ENCODE results near the gene GAK. TPM values are rescaled to one million over a fixed set of nuclear protein-coding genes. Genes with fewer than 3 reads are reported as not detected.

Gene GAK
- total and polyA plus RNA-seq, 2 experiments from 2014 or later = 87.1 to 88.4 TPM

GRCh38 chr4:835148-836002, 96.7 kb downstream of the GAK start:
- no peak overlapping the region for H3K4me2 ChIP-seq
- H3K27me3 ChIP-seq = no peaks in the 10 kb centered on the region
- no peak for TF ChIP-seq EZH2phosphoT487 (IDR thresholded peaks at IDR 0.05; ENCODE audit: low read depth, severe bottlenecking, unreplicated experiment)
- TF ChIP-seq EZH2 (IDR thresholded peaks at IDR 0.05; ENCODE audit: borderline replicate concordance) = no peak
- TF ChIP-seq CTCF (IDR thresholded peaks at IDR 0.05; ENCODE audit: poor library complexity) = no peak
- H3K36me3 ChIP-seq (replicated peaks; ENCODE audit: insufficient read depth, low read depth) = no peaks in the 10 kb centered on the region
- WGBS (ENCODE audit: low lambda C conversion rate, missing lambda C conversion rate) = 92% methylated on average over 44 of the region's 46 CpGs
- H3K4me3 ChIP-seq = no peak overlapping the region
- peaks cover 1% of the 10 kb centered on the region for H3K9me3 ChIP-seq (ENCODE audit: low read depth)
- H3K27ac ChIP-seq = no peak overlapping the region
- no peak for DNase-seq (ENCODE audit: low spot score)
- no peak overlapping the region for H2AFZ ChIP-seq
- H4K20me1 ChIP-seq (ENCODE audit: insufficient read depth, poor library complexity, severe bottlenecking) = no peaks in the 10 kb centered on the region
- H3K4me1 ChIP-seq (ENCODE audit: insufficient read depth) = no peaks in the 10 kb centered on the region
- no peaks in the 10 kb centered on the region for H3K9me2 ChIP-seq (replicated peaks; ENCODE audit: insufficient read depth)
- H3K79me2 ChIP-seq = no peaks in the 10 kb centered on the region

GRCh38 chr4:834368-835147, 97.6 kb downstream of the GAK start:
- WGBS (ENCODE audit: low lambda C conversion rate, missing lambda C conversion rate) = 90% methylated on average over 27 of the region's 29 CpGs
- no peaks in the 10 kb centered on the region for H3K36me3 ChIP-seq (replicated peaks; ENCODE audit: insufficient read depth, low read depth)
- no peak overlapping the region for H3K27ac ChIP-seq

GRCh38 chr4:833731-834367, 98.3 kb downstream of the GAK start:
- Histone ChIP-seq H3K36me3 (replicated peaks; ENCODE audit: insufficient read depth, low read depth) (no peaks in the 10 kb centered on the region), H3K79me2 (no peaks in the 10 kb centered on the region), H4K20me1 (ENCODE audit: insufficient read depth, poor library complexity, severe bottlenecking) (no peaks in the 10 kb centered on the region), H3K9me2 (replicated peaks; ENCODE audit: insufficient read depth) (no peaks in the 10 kb centered on the region), H3K27me3 (no peaks in the 10 kb centered on the region), H3K9me3 (ENCODE audit: low read depth) (no peaks in the 10 kb centered on the region), H2AFZ (no peak overlapping the region), H3K4me3 (no peak overlapping the region), H3K27ac (no peak overlapping the region), H3K4me1 (ENCODE audit: insufficient read depth) (no peaks in the 10 kb centered on the region), H3K4me2 (no peak overlapping the region)
- WGBS (ENCODE audit: low lambda C conversion rate, missing lambda C conversion rate) = 92% methylated on average over 17 of the region's 18 CpGs
- DNase-seq (ENCODE audit: low spot score) = no peak
- TF ChIP-seq EZH2phosphoT487 (IDR thresholded peaks at IDR 0.05; ENCODE audit: low read depth, severe bottlenecking, unreplicated experiment) (no peak), CTCF (IDR thresholded peaks at IDR 0.05; ENCODE audit: poor library complexity) (no peak), EZH2 (IDR thresholded peaks at IDR 0.05; ENCODE audit: borderline replicate concordance) (no peak)

More at GRCh38 chr4:834368-835147, 97.6 kb downstream of the GAK start:
- DNase-seq (ENCODE audit: low spot score) = no peak
- H3K27me3 ChIP-seq = no peaks in the 10 kb centered on the region
- TF ChIP-seq CTCF (IDR thresholded peaks at IDR 0.05; ENCODE audit: poor library complexity) = no peak
- no peak for TF ChIP-seq EZH2 (IDR thresholded peaks at IDR 0.05; ENCODE audit: borderline replicate concordance)
- no peak for TF ChIP-seq EZH2phosphoT487 (IDR thresholded peaks at IDR 0.05; ENCODE audit: low read depth, severe bottlenecking, unreplicated experiment)
- no peaks in the 10 kb centered on the region for H4K20me1 ChIP-seq (ENCODE audit: insufficient read depth, poor library complexity, severe bottlenecking)
- H3K9me3 ChIP-seq (ENCODE audit: low read depth) = no peaks in the 10 kb centered on the region
- no peaks in the 10 kb centered on the region for H3K4me1 ChIP-seq (ENCODE audit: insufficient read depth)
- no peaks in the 10 kb centered on the region for H3K9me2 ChIP-seq (replicated peaks; ENCODE audit: insufficient read depth)
- no peak overlapping the region for H2AFZ ChIP-seq
- no peak overlapping the region for H3K4me3 ChIP-seq
- no peaks in the 10 kb centered on the region for H3K79me2 ChIP-seq
- H3K4me2 ChIP-seq = no peak overlapping the region

Measured in hepatocyte (in vitro differentiated cells).